Measurements from ENCODE around the gene DROSHA. TPM values are rescaled to one million over a fixed set of nuclear protein-coding genes. Genes with fewer than 3 reads are reported as not detected.

Gene DROSHA
- total RNA-seq, 1 experiment from 2014 or later: 106 TPM

- Histone ChIP-seq H3K79me1 (ENCODE audit: insufficient read depth, low read depth, low read length, poor library complexity, severe bottlenecking) (no peaks in the 10 kb centered on the region), H3K27ac (ENCODE audit: insufficient read length, low read depth, low read length) (no peak overlapping the region), H3K9ac (ENCODE audit: extremely low read depth, insufficient read length, low read length) (no peak overlapping the region), H4K8ac (replicated peaks; ENCODE audit: insufficient read length, low read depth, low read length) (no peak overlapping the region), H3T11ph (ENCODE audit: low read length) (no peak overlapping the region), H4K91ac (ENCODE audit: insufficient read length, low read depth, low read length) (no peak overlapping the region), H3K4ac (ENCODE audit: low read depth, low read length) (no peak overlapping the region), H2BK20ac (ENCODE audit: low read depth, low read length, poor library complexity, severe bottlenecking) (no peak overlapping the region), H3K4me2 (ENCODE audit: insufficient read depth, insufficient read length, low read length) (no peak overlapping the region), H3K23me2 (ENCODE audit: insufficient read length, low read depth, low read length, poor library complexity, severe bottlenecking) (no peaks in the 10 kb centered on the region), H3K9me3 (ENCODE audit: control insufficient read depth, low read depth, low read length) (no peaks in the 10 kb centered on the region), H4K20me1 (ENCODE audit: control insufficient read depth, insufficient read depth, insufficient read length) (no peaks in the 10 kb centered on the region), H3K56ac (ENCODE audit: insufficient read length, low read depth, low read length) (no peak overlapping the region), H2AFZ (ENCODE audit: low read length) (no peak overlapping the region), H2AK5ac (ENCODE audit: insufficient read length, low read length) (no peak overlapping the region), H2BK12ac (ENCODE audit: insufficient read length, low read depth, low read length) (no peak overlapping the region), H2BK120ac (ENCODE audit: low read depth, low read length, poor library complexity, severe bottlenecking) (no peak overlapping the region), H2BK15ac (ENCODE audit: low read depth, low read length) (no peak overlapping the region), H3K79me2 (ENCODE audit: insufficient read depth, low read length) (no peaks in the 10 kb centered on the region), H3K23ac (ENCODE audit: insufficient read length, low read depth, low read length) (no peak overlapping the region), H4K5ac (ENCODE audit: insufficient read length, low read depth, low read length) (no peak overlapping the region), H3K14ac (ENCODE audit: insufficient read depth, low read length) (no peak overlapping the region), H2BK5ac (ENCODE audit: insufficient read length, low read length) (no peak overlapping the region), H3K4me1 (ENCODE audit: insufficient read depth, low read length) (peaks cover 6% of the 10 kb centered on the region; the same call in 1 of the 2 replicates), H3K27me3 (ENCODE audit: insufficient read depth, low read length) (no peaks in the 10 kb centered on the region), H3K18ac (ENCODE audit: insufficient read length, low read depth, low read length) (no peak overlapping the region)
- WGBS (ENCODE audit: extremely low coverage, insufficient read length, low lambda C conversion rate): no CpG with 5 or more reads among the region's 11 CpGs
- H3K9me3 Mint-ChIP-seq: no peaks in the 10 kb centered on the region; a peak in 1 of 5 replicates
- H3K36me3 Mint-ChIP-seq (ENCODE audit: insufficient read depth in 1 of 3, low read depth in 3 of 3): peaks cover 4 to 17% (median 8%) of the 10 kb centered on the region in 3 experiments; a peak in 6 of 7 replicates
- H3K4me3 Mint-ChIP-seq: no peak overlapping the region
- H3K27ac Mint-ChIP-seq: peak overlapping the region in 2 of 3 experiments; percentile 56 to 81; a peak in 4 of 7 replicates
- DNase-seq: no peak
- TF ChIP-seq CTCF (conservative IDR thresholded peaks at IDR 0.05): no peak
- H3K4me1 Mint-ChIP-seq: peaks cover 23 to 35% of the 10 kb centered on the region in 2 experiments
- no peaks in the 10 kb centered on the region for H3K27me3 Mint-ChIP-seq (ENCODE audit: low read depth)
These were observed 133.9 kb downstream of the DROSHA start for GRCh38 chr5:31397926-31398557.

Measured in H9 (cell line).